SK-N-MC (cell line): Measurements from ENCODE around the gene KIFC3.

ENCODE experiments used
- EZH2 ChIP-seq: fragments of 200-600 bp; sonication (generic); IDR thresholded peaks from one replicate; pipeline ENCODE4 v1.6.1; 2017; ENCODE audit warnings: antibody characterized with exemption
- POLR2AphosphoS5 ChIP-seq: IDR thresholded peaks from 2 replicates; pipeline ENCODE4 v1.6.1; 2012; ENCODE audit warnings: mild to moderate bottlenecking, low read depth, low read length, borderline replicate concordance

- TF ChIP-seq EZH2 (no peak), POLR2AphosphoS5 (no peak)
Observed at GRCh38 chr16:57788252-57788841, 13.9 kb downstream of the KIFC3 start.
